SH-SY5Y (cell line): ENCODE measurements around the gene TMPRSS3.

Experiments
- GATA2 ChIP-seq: IDR thresholded peaks from 2 replicates; pipeline ENCODE4 v1.6.1; 2011; ENCODE audit warnings: mild to moderate bottlenecking, low read depth, low read length
- GATA3 ChIP-seq: IDR thresholded peaks from 2 replicates; pipeline ENCODE4 v1.6.1; 2011; ENCODE audit warnings: low read depth, mild to moderate bottlenecking, low read length, moderate library complexity

- TF ChIP-seq GATA2 (no peak), GATA3 (no peak)
Measured at GRCh38 chr21:42423197-42423675, 27.4 kb upstream of the TMPRSS3 start.
